Hepatocyte (in vitro differentiated cells): ENCODE measurements around the gene CLIP4. TPM values are rescaled to one million over a fixed set of nuclear protein-coding genes. Genes with fewer than 3 reads are reported as not detected.

Source experiments
- DNase-seq: peaks from one replicate; pipeline ENCODE4 v3.0.0-alpha.2; 2016; ENCODE audit warnings: low spot score
- H2AFZ ChIP-seq: fragments of 200-600 bp; sonication (generic); 2 replicates; pipeline ENCODE4 v1.6.0; 2016; ENCODE audit warnings: antibody characterized with exemption, mild to moderate bottlenecking
- H3K27ac ChIP-seq: fragments of 200-600 bp; sonication (generic); 2 replicates; pipeline ENCODE4 v1.5.1; 2016; ENCODE audit warnings: mild to moderate bottlenecking
- H3K27me3 ChIP-seq: fragments of 200-600 bp; sonication (generic); 2 replicates; pipeline ENCODE4 v1.6.1; 2016
- H3K36me3 ChIP-seq: fragments of 200-600 bp; sonication (generic); replicated peaks from 2 replicates; pipeline ENCODE4 v1.5.1; 2016; ENCODE audit warnings: low read depth; ENCODE audit not compliant: insufficient read depth
- H3K4me1 ChIP-seq: fragments of 200-600 bp; sonication (generic); 2 replicates; pipeline ENCODE4 v1.5.1; 2016; ENCODE audit warnings: mild to moderate bottlenecking, moderate library complexity; ENCODE audit not compliant: insufficient read depth
- H3K4me2 ChIP-seq: fragments of 200-600 bp; sonication (generic); 2 replicates; pipeline ENCODE4 v1.6.0; 2016
- H3K4me3 ChIP-seq: fragments of 200-600 bp; sonication (generic); 2 replicates; pipeline ENCODE4 v1.5.1; 2016; ENCODE audit warnings: mild to moderate bottlenecking
- H3K79me2 ChIP-seq: fragments of 200-600 bp; sonication (generic); 2 replicates; pipeline ENCODE4 v1.6.0; 2017; ENCODE audit warnings: mild to moderate bottlenecking
- H3K9me2 ChIP-seq: fragments of 200-600 bp; sonication (generic); replicated peaks from 2 replicates; pipeline ENCODE4 v1.6.0; 2017; ENCODE audit warnings: mild to moderate bottlenecking; ENCODE audit not compliant: insufficient read depth
- H3K9me3 ChIP-seq: fragments of 200-600 bp; sonication (generic); 2 replicates; pipeline ENCODE4 v1.5.1; 2016; ENCODE audit warnings: low read depth, mild to moderate bottlenecking
- H4K20me1 ChIP-seq: fragments of 200-600 bp; sonication (generic); 2 replicates; pipeline ENCODE4 v1.6.0; 2016; ENCODE audit warnings: mild to moderate bottlenecking; ENCODE audit not compliant: insufficient read depth, poor library complexity, severe bottlenecking
- EZH2 ChIP-seq: fragments of 200-600 bp; sonication (generic); IDR thresholded peaks from 2 replicates; pipeline ENCODE4 v1.6.1; 2016; ENCODE audit warnings: antibody characterized with exemption, mild to moderate bottlenecking, borderline replicate concordance
- EZH2phosphoT487 ChIP-seq: fragments of 200-600 bp; sonication (generic); IDR thresholded peaks from one replicate; pipeline ENCODE4 v1.6.1; 2018; ENCODE audit warnings: antibody characterized with exemption, mild to moderate bottlenecking, low read depth, moderate library complexity; ENCODE audit not compliant: unreplicated experiment, severe bottlenecking
- WGBS: methylation state at CpG from one replicate; pipeline ENCODE4 v1.1.6; 2016; ENCODE audit warnings: low lambda C conversion rate; ENCODE audit errors: missing lambda C conversion rate; 5-methylcytosine and 5-hydroxymethylcytosine counted together
- polyA plus RNA-seq: library from polyadenylated mRNA; unstranded; fragments of >200 nt; fragmentation: Nextera tagmentation; extraction: Ambion mirVana; gene quantifications from 2 replicates; pipeline ENCODE4 v1.2.1, GENCODE V29; 2016
- total RNA-seq: library from RNA; depleted of rRNA; stranded (reverse); fragments of >200 nt; gene quantifications from 2 replicates; pipeline ENCODE4 v1.2.3, GENCODE V29; 2014
- TF ChIP-seq, protein P1 (sequence below): fragments of 200-600 bp; sonication (generic); IDR thresholded peaks from 2 replicates; pipeline ENCODE4 v1.5.1; 2016; ENCODE audit warnings: antibody characterized with exemption, mild to moderate bottlenecking; ENCODE audit not compliant: poor library complexity

The CLIP4 gene
- total and polyA plus RNA-seq, 2 experiments from 2014 or later, result 17.3 to 35.6 TPM

DNA sequence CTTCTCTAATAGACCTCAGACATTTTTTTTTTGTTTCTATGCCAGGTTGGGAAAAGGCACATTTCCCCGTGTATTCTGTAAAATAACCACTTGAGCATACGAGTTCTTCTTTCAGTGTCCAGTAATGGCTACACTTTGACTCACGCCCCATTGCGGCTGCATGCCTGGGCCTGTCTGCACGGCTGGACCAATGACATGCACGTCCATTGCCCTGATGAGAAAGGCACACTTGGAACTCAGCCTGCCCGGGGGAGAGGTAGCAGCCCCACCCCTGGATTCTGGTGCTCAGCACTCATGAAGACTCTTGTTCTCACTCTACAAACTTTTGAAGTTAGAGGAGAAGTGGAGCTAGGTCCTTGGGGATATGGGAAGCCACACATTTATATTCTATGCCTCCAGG, 46.7 kb upstream of the CLIP4 start:
- Histone ChIP-seq H2AFZ (no peak overlapping the region), H3K4me2 (no peak overlapping the region), H3K27me3 (no peaks in the 10 kb centered on the region), H3K4me1 (peaks cover 22% of the 10 kb centered on the region), H3K36me3 (no peaks in the 10 kb centered on the region), H3K9me3 (no peaks in the 10 kb centered on the region), H3K9me2 (no peaks in the 10 kb centered on the region), H3K27ac (no peak overlapping the region), H4K20me1 (no peaks in the 10 kb centered on the region), H3K79me2 (no peaks in the 10 kb centered on the region), H3K4me3 (no peak overlapping the region)
- no peak for DNase-seq
- no peak for TF ChIP-seq EZH2phosphoT487
- TF ChIP-seq, protein P1, sequence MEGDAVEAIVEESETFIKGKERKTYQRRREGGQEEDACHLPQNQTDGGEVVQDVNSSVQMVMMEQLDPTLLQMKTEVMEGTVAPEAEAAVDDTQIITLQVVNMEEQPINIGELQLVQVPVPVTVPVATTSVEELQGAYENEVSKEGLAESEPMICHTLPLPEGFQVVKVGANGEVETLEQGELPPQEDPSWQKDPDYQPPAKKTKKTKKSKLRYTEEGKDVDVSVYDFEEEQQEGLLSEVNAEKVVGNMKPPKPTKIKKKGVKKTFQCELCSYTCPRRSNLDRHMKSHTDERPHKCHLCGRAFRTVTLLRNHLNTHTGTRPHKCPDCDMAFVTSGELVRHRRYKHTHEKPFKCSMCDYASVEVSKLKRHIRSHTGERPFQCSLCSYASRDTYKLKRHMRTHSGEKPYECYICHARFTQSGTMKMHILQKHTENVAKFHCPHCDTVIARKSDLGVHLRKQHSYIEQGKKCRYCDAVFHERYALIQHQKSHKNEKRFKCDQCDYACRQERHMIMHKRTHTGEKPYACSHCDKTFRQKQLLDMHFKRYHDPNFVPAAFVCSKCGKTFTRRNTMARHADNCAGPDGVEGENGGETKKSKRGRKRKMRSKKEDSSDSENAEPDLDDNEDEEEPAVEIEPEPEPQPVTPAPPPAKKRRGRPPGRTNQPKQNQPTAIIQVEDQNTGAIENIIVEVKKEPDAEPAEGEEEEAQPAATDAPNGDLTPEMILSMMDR, result no peak
- TF ChIP-seq EZH2, result no peak
- 89% methylated on average over 7 of the region's 7 CpGs for WGBS

- H3K9me3 ChIP-seq, result no peaks in the 10 kb centered on the region
- no peaks in the 10 kb centered on the region for H3K9me2 ChIP-seq
- no peak overlapping the region for H2AFZ ChIP-seq
- no peaks in the 10 kb centered on the region for H3K79me2 ChIP-seq
- WGBS, result 86% methylated on average over 12 of the region's 12 CpGs
- peaks cover 1% of the 10 kb centered on the region for H3K4me1 ChIP-seq
- TF ChIP-seq EZH2phosphoT487, result no peak
- no peak for TF ChIP-seq EZH2
- TF ChIP-seq, protein P1, result no peak
- no peaks in the 10 kb centered on the region for H4K20me1 ChIP-seq
- no peaks in the 10 kb centered on the region for H3K27me3 ChIP-seq
- H3K4me2 ChIP-seq, result no peak overlapping the region
- H3K27ac ChIP-seq, result no peak overlapping the region
- no peaks in the 10 kb centered on the region for H3K36me3 ChIP-seq
- no peak overlapping the region for H3K4me3 ChIP-seq
- no peak for DNase-seq
Measured at GRCh38 chr2:29070526-29070925, 44.7 kb upstream of the CLIP4 start.

DNA sequence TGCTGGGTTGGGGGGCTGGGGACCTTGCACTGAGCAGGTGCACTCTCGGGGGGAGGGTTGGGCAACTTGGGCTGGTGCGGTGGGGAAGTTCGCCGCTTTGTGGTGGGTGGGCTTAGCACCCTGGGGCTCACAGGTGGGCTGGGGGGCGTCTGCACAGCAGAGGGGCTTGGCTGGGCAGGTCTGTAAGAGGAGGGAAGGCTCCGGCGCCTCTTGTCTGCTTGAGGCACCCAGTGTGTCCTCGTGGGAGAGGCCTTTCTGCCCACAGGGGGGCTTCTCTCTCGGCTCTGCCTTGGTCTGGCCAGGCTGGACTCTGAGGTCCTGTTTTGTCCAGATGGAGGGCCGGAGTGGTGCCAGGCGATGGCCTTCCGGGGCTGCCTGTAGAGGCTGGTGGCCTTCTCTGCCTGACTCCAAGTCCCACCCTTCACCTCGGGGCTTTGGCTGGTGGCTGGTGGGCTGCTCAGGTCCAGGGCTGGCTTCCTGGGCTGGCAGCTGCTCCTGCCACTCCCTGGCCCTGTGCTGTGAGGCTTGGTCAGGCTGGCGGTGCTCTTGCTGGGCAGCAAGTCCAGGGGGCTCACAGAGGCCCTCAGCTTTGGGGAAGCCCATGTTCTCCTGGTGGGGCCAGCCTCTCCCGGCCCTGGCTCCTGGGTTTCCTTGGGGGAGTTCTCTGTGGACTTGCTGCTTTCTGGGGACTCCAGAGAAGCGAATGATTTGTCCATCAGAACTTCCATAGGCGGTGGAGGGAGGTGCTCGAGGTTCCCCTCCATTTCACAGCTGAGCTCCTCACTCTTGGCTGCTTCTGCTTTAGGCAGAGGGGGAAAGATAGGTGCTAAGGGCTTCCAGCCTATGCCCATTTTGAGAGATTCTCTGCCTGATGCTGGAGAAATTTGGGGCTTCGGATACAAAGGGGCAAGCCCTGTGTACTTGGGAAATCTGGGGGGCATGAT, 43.9 kb upstream of the CLIP4 start:
- H4K20me1 ChIP-seq, result no peaks in the 10 kb centered on the region
- TF ChIP-seq EZH2 (no peak), EZH2phosphoT487 (no peak)
- TF ChIP-seq, protein P1, result no peak
- no peaks in the 10 kb centered on the region for H3K79me2 ChIP-seq
- H3K27ac ChIP-seq, result no peak overlapping the region
- 93% methylated on average over 16 of the region's 19 CpGs for WGBS
- DNase-seq, result no peak
- H3K4me2 ChIP-seq, result no peak overlapping the region
- H3K36me3 ChIP-seq, result no peaks in the 10 kb centered on the region
- no peak overlapping the region for H2AFZ ChIP-seq
- no peaks in the 10 kb centered on the region for H3K4me1 ChIP-seq
- no peak overlapping the region for H3K4me3 ChIP-seq
- no peaks in the 10 kb centered on the region for H3K27me3 ChIP-seq
- no peaks in the 10 kb centered on the region for H3K9me3 ChIP-seq
- H3K9me2 ChIP-seq, result no peaks in the 10 kb centered on the region
